Urothelium cell line (cell line): ENCODE data around the gene CDC37.

Experiments
- DNase-seq: peaks from one replicate; pipeline ENCODE4 v3.0.0; 2011; ENCODE audit warnings: low spot score, mixed read lengths
- FAIRE-seq: peaks from 2 replicates; lab custom pipeline; 2011; peaks lifted over from hg19 to GRCh38; lab: Jason Lieb, UNC

CDC37 gene

GRCh38 chr19:10363789-10364281 lies 39.5 kb downstream of the CDC37 start:
- no peak for DNase-seq
- FAIRE-seq = no peak

GRCh38 chr19:10362259-10362658 lies 41.1 kb downstream of the CDC37 start:
- no peak for DNase-seq
- no peak for FAIRE-seq

- FAIRE-seq = no peak
- DNase-seq = no peak
Observed at GRCh38 chr19:10361569-10362011, 41.8 kb downstream of the CDC37 start.

GRCh38 chr19:10356431-10356830 lies 46.9 kb downstream of the CDC37 start:
- FAIRE-seq = no peak

GRCh38 chr19:10353793-10354391 lies 49.5 kb downstream of the CDC37 start:
- FAIRE-seq = no peak
- DNase-seq = no peak

More at GRCh38 chr19:10356431-10356830, 46.9 kb downstream of the CDC37 start:
- no peak for DNase-seq

- no peak for DNase-seq
- FAIRE-seq = no peak
Observed at GRCh38 chr19:10352764-10353671, 50.3 kb downstream of the CDC37 start.

- FAIRE-seq (no peak), DNase-seq (no peak)
Observed at GRCh38 chr19:10346509-10346908, 56.8 kb downstream of the CDC37 start.

- DNase-seq (no peak), FAIRE-seq (no peak)
Observed at GRCh38 chr19:10344780-10345179, 58.6 kb downstream of the CDC37 start.

- FAIRE-seq (no peak), DNase-seq (no peak)
Observed at GRCh38 chr19:10343495-10343894, 59.8 kb downstream of the CDC37 start.
